Small intestine (tissue), 7 donors: Measurements from ENCODE around the gene CD44. TPM values are rescaled to one million over a fixed set of nuclear protein-coding genes. Genes with fewer than 3 reads are reported as not detected.
"Not testable (repeated sequence)": the region's sequence is repeated elsewhere in the genome, so short reads cannot be mapped to it uniquely, and the experiment has no call there.

Experiments used
- DNase-seq, 2 donors: peaks; one replicate each; pipeline versions ENCODE4 v3.0.0 to v3.0.0-alpha.2; 2013
- FAIRE-seq: peaks from 2 replicates; lab custom pipeline; 2012; peaks lifted over from hg19 to GRCh38; lab: Jason Lieb, UNC
- H3K27ac ChIP-seq, 3 donors: one replicate each; pipeline ENCODE4 v1.5.1; 2013; ENCODE audit warnings: low read length in 2 of 3, mild to moderate bottlenecking in 2 of 3, control low read depth in 1 of 3, inconsistent platforms in 1 of 3, low read depth in 1 of 3, moderate library complexity in 1 of 3
- H3K27me3 ChIP-seq, 3 donors: one replicate each; pipeline ENCODE4 v1.6.1; 2013; ENCODE audit warnings: low read length in 3 of 3, inconsistent platforms in 1 of 3; ENCODE audit not compliant: control insufficient read depth in 3 of 3, insufficient read depth in 3 of 3
- H3K36me3 ChIP-seq, 3 donors: one replicate each; pipeline ENCODE4 v1.6.1; 2013; ENCODE audit warnings: low read length in 3 of 3, inconsistent platforms in 1 of 3, low read depth in 1 of 3, mild to moderate bottlenecking in 1 of 3, moderate library complexity in 1 of 3; ENCODE audit not compliant: control insufficient read depth in 3 of 3, insufficient read depth in 2 of 3
- H3K4me1 ChIP-seq, 3 donors: one replicate each; pipeline ENCODE4 v1.6.1; 2013; ENCODE audit warnings: low read length in 2 of 3, inconsistent platforms in 1 of 3, low read depth in 1 of 3, mild to moderate bottlenecking in 1 of 3, moderate library complexity in 1 of 3; ENCODE audit not compliant: control insufficient read depth in 3 of 3, insufficient read depth in 2 of 3
- H3K4me3 ChIP-seq, 3 donors: one replicate each; pipeline ENCODE4 v1.5.1; 2013; ENCODE audit warnings: low read length in 3 of 3, control low read depth in 1 of 3, inconsistent platforms in 1 of 3, low read depth in 1 of 3, mild to moderate bottlenecking in 1 of 3, moderate library complexity in 1 of 3
- H3K9me3 ChIP-seq, 2 donors: one replicate each; pipeline ENCODE4 v1.6.1; 2013; ENCODE audit warnings: low read depth in 1 of 2, low read length in 1 of 2; ENCODE audit not compliant: control insufficient read depth in 2 of 2, insufficient read depth in 1 of 2
- WGBS, 3 donors: extraction: QIAGEN DNeasy Blood & Tissue Kit; methylation state at CpG; one replicate each; pipeline ENCODE4 v1.1.7; 2013; 5-methylcytosine and 5-hydroxymethylcytosine counted together
- polyA plus RNA-seq, 4 donors: library from polyadenylated mRNA; stranded (reverse) in 3 of 4; unstranded in 1 of 4; fragments of 200-250 nt in 3 of 4; fragments of 120-200 nt in 1 of 4; gene quantifications; one replicate each; pipeline versions ENCODE4 v1.2.1 to v1.2.3, GENCODE V29; 2013
- donor health status: healthy with polysubstance abuse.
- donor health status: control.
- donor health status: control.
- donor health status: Bipolar disorder and iron deficiency.
- donor health status: healthy.

CD44 gene
- polyA plus RNA-seq, 4 donors: 5.4 to 89.6 (median 19.6) TPM

DNA sequence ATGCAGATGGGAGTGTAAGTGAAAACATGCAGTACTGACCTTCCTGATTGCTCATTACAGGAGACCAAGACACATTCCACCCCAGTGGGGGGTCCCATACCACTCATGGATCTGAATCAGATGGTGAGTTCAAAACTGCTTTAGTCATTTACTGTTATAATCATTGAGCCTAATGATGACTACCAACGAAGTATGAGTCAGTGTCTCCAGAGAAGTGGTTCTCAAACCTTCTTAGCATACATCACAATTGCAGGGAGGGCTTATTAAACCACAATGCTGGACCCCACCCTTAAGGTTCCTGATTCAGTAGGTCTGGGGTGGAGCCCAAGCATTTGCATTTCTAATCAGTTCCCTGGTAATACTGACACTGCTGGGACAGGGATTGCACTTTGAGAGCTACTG lies 75.8 kb downstream of the CD44 start:
- Histone ChIP-seq H3K4me1 (no peaks in the 10 kb centered on the region), H3K36me3 (peaks cover 0 to 6% (median 5%) of the 10 kb centered on the region in 3 donors), H3K4me3 (no peak overlapping the region), H3K9me3 (no peaks in the 10 kb centered on the region), H3K27ac (no peak overlapping the region), H3K27me3 (no peaks in the 10 kb centered on the region)
- no peak for DNase-seq
- FAIRE-seq: no peak
- 35 to 43% (median 35%) methylated on average over 1 of the region's 1 CpG for WGBS, 3 donors

DNA sequence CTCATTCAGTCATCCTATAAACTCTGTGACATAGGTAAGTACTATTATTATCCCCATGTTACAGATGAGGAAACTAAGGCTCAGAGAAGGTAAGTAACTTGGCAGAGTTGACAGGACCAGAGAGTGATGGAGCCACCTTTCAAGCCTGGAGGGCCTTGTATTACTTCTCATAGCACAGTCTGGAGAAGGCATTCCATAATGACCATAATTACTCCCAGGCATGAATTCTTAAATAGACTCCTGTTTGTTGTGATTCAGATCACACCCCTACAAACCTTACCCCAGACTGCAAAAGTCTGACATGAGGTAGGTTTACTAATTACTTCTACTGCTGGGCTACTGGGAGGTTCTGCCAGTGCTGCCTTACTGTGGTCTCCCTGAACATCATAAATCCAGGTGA lies 77.0 kb downstream of the CD44 start:
- FAIRE-seq: no peak
- no peaks in the 10 kb centered on the region for H3K4me1 ChIP-seq
- H3K27ac ChIP-seq: no peak overlapping the region

DNA sequence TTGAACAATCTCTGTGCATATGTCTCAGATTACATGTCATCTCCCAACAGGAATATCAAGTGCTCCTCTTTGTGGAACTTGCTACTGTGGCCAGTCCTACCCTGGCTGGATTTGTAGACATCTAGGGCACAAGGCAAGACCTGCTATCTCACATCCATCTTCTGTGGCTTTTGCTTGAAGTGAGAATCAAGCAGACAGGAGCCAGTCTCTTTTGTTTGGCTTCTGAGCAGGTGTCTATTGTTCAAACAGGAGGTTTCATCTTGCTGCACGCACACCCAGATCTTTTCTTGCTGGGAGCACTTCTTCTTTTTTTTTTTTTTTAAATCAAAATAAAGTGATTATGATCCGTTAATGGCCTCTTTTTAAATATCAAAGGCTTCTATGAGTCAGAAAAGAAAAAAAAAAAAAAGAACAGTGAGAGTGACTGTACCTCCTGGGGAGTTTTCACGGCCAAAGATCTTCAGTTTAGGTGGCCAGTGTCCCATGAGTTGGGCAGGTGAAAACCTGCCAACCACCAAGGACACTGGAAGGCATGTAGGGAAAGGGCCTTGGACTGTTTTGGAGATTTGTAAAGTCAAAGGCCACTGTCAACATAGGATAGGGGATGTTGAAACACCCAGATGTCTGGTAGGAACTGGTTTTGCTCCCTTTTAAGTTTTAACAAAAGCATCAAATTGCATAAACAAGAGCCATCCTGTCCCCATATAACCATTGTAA lies 78.1 kb downstream of the CD44 start:
- no peaks in the 10 kb centered on the region for H3K27me3 ChIP-seq
- 40 to 55% (median 53%) methylated on average over 3 of the region's 3 CpGs for WGBS, 3 donors
- peaks cover 3 to 13% (median 8%) of the 10 kb centered on the region in 3 donors for H3K36me3 ChIP-seq
- DNase-seq (no peak), FAIRE-seq (no peak)
- no peaks in the 10 kb centered on the region for H3K4me1 ChIP-seq
- no peak overlapping the region for H3K27ac ChIP-seq
- no peaks in the 10 kb centered on the region for H3K9me3 ChIP-seq
- H3K4me3 ChIP-seq: no peak overlapping the region

More for the DNA sequence above, 77.0 kb downstream of the CD44 start:
- Histone ChIP-seq H3K9me3 (no peaks in the 10 kb centered on the region), H3K36me3 (peaks cover 3 to 9% (median 4%) of the 10 kb centered on the region in 3 donors), H3K27me3 (no peaks in the 10 kb centered on the region), H3K4me3 (no peak overlapping the region)
- DNase-seq: no peak

DNA sequence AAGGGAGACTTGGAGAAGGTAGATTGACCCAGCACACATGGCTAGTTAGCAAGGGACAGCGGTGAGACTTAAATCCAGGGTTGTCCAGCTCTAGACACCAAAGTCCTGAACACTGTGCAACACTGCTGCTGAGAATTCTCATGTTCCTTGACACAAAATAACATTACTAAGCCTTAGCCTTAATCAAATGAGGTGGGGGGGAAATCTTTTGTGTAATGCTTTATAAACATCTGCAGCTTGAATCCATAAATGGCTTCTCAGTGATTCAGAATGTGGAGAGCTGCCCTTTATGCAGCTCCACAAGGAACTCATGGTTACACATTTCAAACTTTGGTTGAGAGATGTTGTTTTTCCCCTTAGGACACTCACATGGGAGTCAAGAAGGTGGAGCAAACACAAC lies 80.0 kb downstream of the CD44 start:
- no peak for FAIRE-seq
- H3K27ac ChIP-seq: no peak overlapping the region
- H3K36me3 ChIP-seq: peaks cover 3 to 16% (median 8%) of the 10 kb centered on the region in 3 donors

DNA sequence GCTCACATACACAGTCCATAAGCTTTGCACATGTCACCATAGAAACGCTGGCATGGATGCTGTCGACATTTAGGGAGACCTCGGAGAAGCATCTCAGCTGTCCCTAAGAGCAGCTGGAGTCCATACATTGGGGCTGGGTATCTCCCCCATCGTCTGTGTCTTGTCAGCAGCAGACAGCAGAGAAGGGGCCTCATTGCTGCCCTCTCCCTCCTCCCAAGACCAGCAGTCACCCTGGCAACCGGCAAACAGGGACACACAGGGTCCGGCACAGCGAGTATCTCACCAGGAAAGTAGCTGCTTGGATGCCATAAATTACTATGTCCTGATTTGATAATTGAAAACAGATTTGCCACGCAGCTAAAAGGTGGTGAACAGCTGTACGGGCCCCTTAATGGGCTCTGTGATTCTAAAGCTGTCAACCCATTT lies 84.4 kb downstream of the CD44 start:
- Histone ChIP-seq H3K27me3 (no peaks in the 10 kb centered on the region), H3K9me3 (no peaks in the 10 kb centered on the region), H3K4me1 (no peaks in the 10 kb centered on the region), H3K4me3 (no peak overlapping the region), H3K27ac (peak overlapping the region in 1 of 3 donors; percentile 14), H3K36me3 (peaks cover 3 to 14% (median 8%) of the 10 kb centered on the region in 3 donors)
- WGBS, 3 donors: 62 to 90% (median 84%) methylated on average over 9 of the region's 9 CpGs
- DNase-seq (peak in 1 of 2 donors; percentile 38), FAIRE-seq (no peak)

More for the DNA sequence above, 80.0 kb downstream of the CD44 start:
- Histone ChIP-seq H3K27me3 (no peaks in the 10 kb centered on the region), H3K4me1 (no peaks in the 10 kb centered on the region), H3K4me3 (no peak overlapping the region), H3K9me3 (no peaks in the 10 kb centered on the region)
- WGBS, 3 donors: 89 to 93% (median 89%) methylated on average over 1 of the region's 1 CpG
- DNase-seq: peak in 1 of 2 donors; percentile 5

DNA sequence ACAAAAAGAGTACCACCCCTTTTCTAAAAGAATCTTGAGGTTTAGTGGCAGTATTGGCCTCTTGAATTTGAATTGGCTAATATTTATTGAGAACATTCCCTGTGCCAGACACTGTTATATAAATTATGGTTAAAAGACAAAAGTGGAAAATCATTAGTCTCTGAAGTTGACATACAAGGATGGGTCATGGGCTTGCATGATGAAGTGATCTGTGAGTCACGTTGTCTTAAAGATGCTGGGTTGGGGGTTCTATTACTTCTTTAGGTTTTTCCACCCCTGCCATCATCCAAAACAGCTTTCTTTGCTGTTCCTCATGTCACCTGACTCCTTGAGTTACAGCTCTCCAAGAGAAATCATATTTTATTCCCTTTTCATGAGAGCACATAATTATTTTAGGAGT lies 85.0 kb downstream of the CD44 start:
- DNase-seq (no peak), FAIRE-seq (no peak)
- Histone ChIP-seq H3K4me1 (peaks cover 0 to 2% (median 0%) of the 10 kb centered on the region in 3 donors), H3K9me3 (no peaks in the 10 kb centered on the region), H3K27me3 (no peaks in the 10 kb centered on the region), H3K36me3 (peaks cover 3 to 18% (median 8%) of the 10 kb centered on the region in 3 donors), H3K4me3 (no peak overlapping the region), H3K27ac (peak overlapping the region in 1 of 3 donors; percentile 14)
- 88 to 100% (median 98%) methylated on average over 1 of the region's 1 CpG for WGBS, 3 donors

DNA sequence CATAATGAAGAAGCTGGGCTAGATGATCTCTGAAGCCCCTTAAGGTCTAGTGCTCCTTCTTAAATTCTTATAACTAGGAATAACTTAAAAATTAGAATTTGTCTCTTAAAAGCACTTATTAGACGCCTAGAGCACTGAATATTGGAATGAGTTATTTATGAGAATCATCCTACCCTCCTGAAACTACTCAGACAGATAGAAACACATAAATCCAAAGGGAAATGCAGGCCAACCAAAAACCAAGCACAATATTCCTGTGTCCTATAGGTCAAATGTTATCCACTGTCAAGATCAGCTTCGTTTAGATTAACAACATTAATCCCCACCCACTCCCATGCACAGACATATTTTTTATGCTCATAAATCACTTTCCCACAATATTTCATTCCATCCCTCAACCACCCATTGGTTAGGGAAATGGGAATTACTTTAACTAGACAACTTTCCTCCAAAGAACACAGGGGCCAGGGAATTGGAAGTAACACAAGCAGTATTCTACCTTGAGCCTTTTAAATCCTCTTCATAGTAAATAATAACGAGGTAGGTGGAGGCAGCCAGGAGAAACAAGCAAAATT lies 87.1 kb downstream of the CD44 start:
- Histone ChIP-seq H3K4me3 (no peak overlapping the region), H3K36me3 (peaks cover 0 to 14% (median 4%) of the 10 kb centered on the region in 3 donors), H3K27me3 (no peaks in the 10 kb centered on the region), H3K27ac (no peak overlapping the region), H3K9me3 (no peaks in the 10 kb centered on the region), H3K4me1 (peaks cover 0 to 2% (median 0%) of the 10 kb centered on the region in 3 donors)
- WGBS, 3 donors: 63 to 72% (median 68%) methylated on average over 3 of the region's 3 CpGs
- DNase-seq: no peak
- FAIRE-seq: no peak

DNA sequence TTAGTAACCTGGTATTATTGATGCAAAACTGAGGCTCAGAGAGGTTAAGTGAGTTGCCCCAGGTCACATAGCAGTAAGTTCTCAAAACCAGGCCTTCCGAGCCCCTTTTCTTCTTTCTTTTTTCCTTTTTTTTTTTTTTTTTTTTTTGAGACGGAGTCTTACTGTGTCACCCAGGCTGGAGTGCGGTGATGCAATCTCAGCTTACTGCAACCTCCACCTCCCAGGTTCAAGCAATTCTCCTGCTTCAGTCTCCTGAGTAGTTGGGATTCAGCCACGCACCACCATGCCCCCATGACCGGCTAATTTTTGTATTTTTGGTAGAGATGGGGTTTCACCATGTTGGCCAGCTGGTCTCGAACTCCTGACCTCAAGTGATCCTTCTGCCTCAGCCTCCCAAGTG lies 87.8 kb downstream of the CD44 start:
- 95 to 97% (median 97%) methylated on average over 5 to 6 of the region's 6 CpGs for WGBS, 3 donors
- DNase-seq, H3K4me1 ChIP-seq, FAIRE-seq, H3K27ac ChIP-seq, H3K9me3 ChIP-seq, H3K27me3 ChIP-seq, H3K4me3 ChIP-seq: not testable (repeated sequence)
- H3K36me3 ChIP-seq: peaks cover 0 to 11% (median 2%) of the 10 kb centered on the region in 3 donors
